Stimulated activated CD4-positive, alpha-beta T cell treated with anti-CD3 and anti-CD28 coated beads, Interleukin-2, amount 100 ng/mL, for 4 hours (primary cell): ENCODE data around the gene NALF2.

ENCODE experiments used
- DNase-seq: peaks from one replicate; pipeline ENCODE4 v3.0.0-alpha.2; 2020; ENCODE audit warnings: low read depth

The NALF2 gene

DNA sequence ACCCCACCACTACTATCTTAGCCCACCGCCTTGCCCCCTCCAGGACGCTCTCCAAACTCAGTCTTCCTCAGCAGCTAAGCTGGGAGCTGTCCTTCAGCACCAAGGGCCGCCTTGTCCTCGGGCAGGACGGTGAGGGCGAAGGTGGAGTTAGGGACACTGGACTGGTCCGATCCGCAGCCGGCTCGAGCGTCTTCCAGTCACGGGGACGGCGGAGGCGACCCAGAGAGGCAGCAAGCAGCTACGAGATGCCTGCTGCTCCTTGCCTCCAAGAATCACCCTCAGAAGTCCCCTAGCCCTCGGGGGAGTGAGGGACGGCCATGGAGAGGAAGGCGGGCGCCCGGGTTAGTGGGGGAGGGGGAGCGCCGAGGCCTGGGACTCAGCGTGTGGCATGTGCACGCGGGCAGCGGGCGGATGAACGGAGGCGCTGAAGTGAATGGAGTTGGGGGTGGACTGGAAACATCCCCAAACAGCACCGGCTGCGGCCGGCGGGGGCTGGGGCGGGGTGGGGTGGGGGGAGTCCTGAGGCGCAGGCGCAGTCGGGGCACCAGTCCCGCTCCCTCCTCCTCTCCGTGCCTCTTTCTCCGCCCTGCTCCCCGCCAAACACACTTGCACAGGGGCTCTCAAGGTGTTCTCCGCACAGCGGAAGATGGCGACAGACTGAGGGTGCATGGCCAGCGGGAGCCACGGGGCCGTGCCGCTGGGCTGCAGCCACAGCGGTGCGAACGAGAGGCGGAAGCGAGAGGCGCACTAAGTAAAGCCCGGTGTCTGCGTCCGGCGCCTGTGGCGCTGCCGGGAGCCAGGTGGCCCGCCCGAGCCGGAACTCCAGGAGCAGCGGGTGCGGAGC is at the start of gene NALF2:
TSS of gene NALF2 (plus strand) at position 545 of the 844 bp plus-strand sequence. CDS start 957 bp downstream, outside the sequence.
- DNase-seq = peak; percentile 16

DNA sequence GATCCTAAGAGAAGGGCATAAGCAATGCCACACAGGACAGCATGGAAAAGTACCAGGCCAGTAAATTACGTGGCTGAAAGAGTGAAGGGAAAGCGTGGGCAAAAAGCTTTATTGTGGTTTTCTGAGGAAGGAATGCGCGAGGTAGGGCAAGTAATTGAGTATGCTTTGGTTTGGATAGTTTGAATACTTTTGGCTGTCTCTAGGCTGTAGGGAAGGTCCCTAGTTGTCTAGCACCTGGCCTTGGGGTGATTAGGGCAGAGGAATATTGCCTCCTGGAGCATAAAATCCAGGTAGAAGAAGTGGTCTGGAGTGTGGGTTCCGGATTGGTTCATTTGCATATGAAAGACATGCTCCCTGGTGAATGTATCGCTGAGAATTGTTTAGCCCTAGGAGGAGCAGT is 46.4 kb upstream of the NALF2 start:
- DNase-seq = no peak

DNA sequence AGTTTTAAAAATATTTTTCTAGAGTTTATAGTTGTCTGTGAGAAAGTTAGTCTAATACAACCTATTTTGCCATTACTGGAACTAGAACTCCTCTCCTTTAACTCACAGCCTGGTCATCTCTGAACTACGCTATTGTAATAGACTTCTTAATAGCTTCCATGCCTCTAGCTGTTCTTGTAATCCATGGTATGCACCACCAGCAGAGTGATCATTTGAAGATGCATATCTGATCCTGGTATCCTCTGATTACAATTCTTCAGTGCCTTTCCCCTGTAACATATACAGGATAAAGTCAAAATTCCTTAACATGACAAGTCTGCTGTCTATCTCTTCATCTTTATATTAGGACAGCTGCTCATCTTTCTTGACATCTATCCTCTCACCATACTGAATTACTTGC is 37.6 kb upstream of the NALF2 start:
- no peak for DNase-seq

DNA sequence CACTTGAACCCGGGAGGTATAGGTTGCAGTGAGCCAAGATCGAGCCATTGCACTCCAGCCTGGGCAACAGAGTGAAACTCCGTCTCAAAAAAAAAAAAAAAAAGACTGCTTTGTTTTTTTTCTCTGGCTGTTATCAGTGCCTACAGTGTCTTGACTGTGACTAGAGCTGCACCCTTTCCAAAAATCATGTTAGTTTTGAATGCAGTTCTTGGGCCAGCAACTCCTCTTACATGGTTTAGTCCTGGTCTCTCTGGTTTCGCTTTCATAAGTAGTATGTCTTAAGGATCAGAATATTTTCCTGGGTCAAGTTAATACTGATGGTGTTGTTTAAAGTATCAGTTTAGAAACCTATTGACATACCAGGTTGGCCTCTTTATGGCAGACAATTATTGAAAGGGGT is 34.2 kb upstream of the NALF2 start:
- no peak for DNase-seq

DNA sequence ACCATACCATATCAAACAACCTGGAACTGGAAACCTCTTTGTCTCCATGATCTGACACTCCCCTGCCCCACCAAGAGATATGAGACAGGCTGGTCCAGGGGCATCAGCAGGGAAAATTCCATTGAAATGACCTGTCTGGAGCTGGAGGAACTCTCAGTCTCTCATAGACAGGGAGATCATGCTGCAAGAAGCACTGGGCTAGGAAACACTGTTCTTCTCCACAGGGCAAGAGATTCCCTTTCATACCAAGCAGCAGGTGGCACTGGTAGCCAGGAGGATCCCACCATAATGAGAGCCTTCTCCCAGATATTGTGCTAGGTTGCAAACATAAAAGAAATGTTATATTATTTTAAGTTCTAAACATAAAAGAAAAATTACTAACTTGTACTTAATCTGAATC is 14.5 kb upstream of the NALF2 start:
- no peak for DNase-seq

DNA sequence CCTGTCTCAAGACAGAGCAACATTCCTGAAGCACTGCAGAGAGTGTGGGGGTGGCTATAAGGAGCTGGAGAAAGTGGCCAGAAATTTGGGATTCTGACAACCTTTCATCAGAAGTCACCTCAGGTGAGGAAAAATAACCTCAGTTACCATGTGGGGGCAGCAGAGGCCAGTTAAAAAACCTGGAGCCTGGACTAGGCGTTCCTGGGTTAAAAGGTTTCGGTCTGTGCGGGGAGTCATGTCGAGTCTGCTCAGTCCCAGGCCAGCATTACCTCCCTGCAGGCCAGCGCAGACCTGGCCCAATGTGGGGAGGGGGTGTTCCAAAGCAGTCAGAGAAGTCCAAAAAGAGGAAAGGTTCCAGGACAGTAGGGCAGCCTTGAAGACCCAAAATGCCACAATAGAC is 10.9 kb upstream of the NALF2 start:
- DNase-seq = peak; percentile 15

DNA sequence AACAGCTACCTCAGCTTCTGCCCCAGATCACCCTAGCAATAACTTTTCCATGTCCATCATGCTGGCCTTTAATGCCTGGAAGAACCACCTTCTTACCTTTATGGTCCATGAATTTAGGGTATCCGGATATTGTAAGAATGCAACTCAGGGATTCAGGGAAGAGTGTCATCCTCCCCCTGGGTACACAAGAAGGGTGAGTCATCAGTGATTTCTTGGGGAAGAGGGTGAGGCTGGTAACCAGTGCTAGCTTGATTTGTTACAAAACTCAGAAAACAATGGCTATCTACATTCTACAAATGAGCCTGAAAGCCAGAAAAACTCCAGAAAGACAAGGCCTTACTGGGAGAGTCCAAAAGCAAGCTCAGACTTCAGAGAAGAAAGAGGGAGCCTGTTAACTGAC is 10.4 kb upstream of the NALF2 start:
- DNase-seq = no peak

DNA sequence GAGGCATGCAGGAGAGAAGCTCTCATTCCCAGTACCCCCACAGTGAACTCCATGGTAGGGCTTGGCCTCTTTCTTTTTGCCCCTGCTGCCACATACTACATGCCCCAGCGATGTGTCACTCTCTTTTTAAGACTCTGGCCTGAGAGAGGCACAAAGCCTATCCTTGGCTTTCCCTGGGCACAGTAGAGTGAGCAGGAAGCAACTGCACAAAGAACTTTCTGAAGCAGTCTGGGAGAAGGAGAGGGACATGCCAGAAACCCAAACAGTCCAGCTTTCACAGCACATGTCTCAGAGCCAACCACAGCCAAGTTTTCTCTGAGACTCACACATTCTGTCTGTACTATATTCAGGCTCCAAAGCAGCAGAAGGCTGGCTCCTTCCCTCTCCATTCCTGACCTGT is 7.9 kb upstream of the NALF2 start:
- DNase-seq = no peak

DNA sequence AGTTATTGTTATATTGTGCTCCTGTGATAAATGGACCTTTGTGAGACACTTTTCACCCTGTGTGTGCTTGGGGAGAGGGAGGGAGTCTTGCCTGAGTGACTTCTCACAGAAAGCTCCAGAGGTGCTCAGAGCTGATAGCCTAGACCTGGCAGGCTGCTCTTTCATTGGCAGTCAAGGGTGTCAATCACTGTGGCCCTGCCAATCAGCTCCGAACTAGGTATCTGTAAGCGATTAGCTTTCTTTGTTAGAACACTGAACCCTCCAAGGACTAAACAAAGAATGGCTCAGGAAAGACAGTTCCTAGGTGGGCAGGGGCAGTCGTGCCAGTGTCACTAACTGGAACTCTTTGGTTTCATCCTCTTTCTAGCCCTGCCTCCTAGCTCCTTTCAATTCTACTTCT is 2.7 kb upstream of the NALF2 start:
- DNase-seq = no peak

DNA sequence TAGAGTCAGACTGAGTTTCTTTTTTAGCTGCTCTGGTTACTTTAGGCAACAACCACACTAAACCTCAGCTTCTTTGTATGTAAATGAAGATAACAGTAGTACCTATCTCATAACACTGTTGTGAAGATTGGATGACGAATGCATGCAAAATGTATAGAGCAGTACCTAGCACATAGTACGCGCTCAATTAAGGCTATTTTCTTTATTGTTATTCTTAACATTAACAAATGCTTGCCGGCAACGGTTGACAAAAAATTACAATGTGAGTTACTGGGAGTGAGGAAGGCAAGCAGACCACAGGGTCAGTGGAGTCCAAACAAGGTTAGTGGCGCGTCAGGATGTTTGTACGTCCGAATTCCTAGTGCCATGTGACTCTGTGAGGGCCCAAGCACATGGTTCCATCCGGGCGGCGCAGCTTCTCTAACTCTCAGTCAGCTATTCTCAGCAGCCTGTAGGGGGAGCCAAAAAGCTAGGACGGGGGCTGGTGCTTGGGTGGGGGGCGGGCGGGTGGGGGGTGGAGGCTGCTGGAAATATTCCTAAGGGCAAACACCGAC is 821 bp upstream of the NALF2 start:
- DNase-seq = no peak

DNA sequence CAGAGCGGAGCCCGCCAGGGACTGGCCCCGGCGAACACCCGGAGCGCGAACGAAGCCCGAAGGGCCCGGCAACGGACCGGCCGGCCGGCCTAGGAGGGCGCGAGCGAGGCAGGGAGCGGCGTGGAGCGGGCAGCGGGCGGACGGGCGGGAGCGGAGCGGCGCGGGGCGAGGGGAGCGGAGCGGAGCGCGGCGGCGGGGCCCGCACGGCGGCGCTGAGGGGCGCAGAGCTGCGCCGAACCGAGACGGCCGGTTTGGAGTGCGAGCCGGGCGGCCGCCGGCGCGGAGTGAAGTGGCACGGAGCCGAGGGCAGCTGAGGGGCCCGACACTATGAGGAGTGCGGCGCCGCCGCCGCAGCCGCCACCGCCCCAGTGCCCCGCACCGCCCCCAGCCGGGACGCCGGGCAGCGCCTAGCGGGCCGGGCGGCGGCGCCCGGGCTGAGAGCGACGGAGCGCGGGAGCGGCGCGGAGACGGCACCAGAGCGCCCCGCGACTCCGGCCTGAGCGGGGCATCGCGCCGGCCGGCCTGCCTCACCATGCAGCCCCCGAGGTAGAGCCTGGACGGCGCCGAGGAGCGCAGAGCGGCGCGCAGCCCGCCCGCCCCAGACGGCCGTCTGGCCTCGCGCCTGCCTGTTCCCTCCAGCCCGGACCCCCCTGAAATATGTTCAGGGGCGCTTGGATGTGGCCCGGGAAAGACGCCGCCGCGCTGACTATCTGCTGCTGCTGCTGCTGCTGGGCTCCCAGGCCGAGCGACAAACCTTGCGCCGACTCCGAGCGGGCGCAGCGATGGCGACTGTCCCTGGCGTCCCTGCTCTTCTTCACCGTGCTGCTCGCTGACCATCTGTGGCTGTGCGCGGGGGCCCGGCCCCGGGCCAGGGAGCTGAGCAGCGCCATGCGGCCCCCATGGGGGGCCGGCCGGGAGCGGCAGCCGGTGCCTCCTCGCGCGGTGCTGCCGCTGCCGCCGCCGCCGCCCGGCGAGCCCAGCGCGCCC is 793 bp downstream of the NALF2 start:
- no peak for DNase-seq

DNA sequence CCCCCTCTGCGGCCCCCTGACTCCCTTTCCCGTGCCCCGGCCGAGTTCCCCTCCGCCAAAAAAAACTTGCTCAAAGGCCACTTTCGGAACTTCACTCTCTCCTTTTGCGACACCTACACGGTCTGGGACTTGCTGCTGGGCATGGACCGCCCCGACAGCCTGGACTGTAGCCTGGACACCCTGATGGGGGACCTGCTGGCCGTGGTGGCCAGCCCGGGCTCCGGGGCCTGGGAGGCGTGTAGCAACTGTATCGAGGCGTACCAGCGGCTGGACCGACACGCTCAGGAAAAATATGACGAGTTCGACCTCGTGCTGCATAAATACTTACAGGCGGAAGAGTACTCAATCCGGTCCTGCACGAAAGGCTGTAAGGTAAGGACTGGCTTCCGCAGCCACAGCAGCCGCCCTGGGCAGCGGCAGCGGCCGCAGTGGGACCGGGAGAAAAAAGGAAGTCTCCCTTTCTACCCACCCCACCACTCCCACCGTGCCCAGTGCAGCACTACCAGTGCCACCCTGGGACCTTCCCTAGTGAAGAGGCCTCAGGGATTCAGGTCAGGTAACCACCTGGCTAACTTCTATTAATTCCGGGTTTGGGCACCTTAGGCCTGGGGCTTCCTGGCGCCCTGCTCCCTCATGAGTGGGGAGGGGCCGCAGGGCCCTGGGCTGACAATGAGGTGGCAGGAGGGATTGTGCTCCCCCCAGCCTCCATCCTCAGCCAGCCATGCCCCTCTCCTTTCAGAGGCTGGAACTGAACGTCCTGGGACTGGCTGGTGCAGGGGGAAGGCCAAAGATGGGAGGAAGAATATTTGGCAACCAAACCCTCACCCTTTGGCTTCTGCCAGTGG is 1.9 kb downstream of the NALF2 start:
- no peak for DNase-seq

DNA sequence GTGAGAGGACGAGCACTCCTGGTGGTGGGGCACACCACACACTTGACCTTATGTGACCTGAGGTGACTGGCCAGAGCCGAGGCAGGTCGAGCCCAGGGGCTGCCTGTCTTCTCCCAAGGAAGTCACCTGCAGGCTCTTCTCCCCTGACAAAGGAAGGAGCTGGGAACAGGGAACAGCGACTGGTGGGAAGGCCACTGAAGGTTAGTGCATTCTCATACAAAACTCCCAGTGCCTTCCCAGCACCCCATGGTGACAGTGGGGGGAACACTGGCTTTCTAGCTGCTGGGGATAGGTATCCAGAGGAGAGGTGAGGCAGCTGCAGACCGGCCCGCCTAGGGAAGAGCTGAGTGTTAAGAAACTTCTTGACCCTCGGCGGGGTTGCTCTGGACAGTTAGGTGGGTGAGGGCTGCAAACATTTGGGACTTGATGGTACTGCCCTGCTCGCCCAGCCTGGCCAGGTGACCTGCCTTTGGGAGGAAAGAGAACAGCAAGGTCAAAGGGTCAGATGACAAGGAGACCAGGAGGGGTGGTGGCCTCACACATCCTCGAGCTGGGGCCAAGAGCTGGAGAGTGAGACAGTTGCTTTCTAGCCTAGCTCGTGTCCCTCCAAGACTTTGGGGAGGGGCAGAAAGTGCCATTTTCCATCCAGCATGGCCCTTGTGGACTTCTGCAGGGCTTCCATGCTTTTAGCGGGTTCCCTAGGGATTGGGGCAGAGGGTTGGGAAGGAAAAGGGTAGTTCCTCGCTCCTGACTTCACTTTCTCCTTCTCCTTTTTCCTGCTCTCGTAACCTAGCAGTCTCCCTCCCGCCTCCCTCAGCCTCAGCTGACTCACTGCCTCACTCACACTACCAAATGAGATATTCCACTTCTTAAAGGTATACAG is 2.7 kb downstream of the NALF2 start:
- DNase-seq = no peak

DNA sequence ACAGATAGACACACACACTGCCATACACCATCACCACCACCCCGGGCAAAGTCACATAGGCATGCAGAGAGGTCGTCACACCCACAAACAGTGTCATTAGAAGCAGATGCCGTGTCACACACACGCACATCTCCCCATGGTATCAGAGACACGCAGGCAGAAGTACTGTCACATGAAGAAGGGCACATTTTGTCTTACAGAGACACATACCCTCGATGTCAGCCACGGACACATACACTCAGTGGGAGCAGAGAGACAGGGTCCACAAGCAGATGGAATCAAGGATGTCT is 3.3 kb downstream of the NALF2 start:
- DNase-seq = no peak

DNA sequence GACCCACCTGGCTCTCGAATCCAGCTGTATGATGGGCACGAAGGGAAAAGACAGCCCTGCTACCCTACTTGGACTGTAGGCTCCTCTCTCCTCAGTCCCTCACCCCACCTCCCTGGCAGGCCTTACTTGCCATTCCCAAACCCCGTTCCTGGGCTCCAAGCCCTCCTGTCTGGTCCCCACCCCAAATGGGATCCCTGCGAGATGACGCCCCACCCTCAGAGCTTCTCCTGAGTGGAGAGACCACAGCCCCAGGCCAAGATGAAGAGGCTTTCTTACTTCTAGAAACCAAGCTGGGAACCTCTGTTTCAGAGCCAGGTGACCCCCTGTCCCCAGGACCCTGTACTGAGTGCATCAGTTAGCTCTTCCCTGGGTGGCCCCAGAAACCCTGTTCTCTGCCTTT is 4.5 kb downstream of the NALF2 start:
- DNase-seq = no peak

DNA sequence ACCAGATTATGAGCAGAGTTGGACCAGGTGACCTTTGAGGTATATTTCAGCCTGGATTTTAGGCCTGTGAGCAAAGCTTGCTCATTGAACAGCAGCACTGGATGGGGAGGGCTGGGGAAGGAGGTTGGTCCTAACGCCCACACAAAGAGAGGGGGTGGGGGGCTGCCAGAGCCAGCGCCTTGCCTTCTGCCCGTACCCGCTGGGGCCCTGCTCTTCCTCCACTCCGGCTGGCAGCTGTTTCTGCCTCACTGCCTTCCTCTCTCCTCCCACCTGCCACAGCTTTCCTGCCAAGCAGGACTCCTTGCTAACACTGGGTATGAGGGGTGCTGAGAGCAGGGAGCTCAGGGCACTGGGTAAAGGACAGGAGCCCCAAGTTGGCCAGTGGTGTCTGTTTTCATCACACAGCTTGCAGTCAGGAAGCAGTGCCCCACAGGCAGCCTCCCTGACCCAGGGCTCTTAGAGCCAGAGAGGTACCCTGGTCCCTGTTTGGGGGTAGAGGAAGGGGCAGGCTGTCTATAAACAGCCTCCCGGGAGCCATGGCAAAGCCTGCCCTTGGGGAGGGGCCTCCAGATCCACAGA is 6.1 kb downstream of the NALF2 start:
- no peak for DNase-seq

DNA sequence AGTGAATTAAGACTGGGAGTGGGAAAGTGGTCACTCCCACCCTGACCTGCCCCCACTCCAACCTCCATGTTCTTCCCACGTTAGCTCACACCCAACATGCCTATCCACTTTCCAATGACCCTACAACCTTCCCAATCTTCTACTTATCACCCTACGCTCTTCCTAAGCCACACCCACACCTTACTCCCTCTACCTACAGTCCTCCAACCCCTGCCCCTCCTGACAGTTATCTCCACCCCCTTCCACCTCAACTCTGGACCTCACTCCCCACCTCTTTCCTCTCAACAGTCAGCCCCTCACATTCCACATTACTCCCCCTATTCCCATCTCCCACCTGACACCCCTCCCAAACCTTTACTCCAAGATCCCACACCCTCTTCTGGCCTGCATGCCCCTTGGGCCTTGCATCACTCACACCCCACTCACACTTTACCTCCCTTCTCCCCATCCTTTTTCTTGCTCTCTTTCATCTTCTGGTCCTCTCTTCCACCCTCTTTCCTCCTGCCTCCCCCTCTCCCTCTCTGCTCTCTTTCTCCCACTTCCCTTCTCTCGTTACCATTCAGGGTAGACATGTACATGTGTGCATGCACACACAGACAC is 6.9 kb downstream of the NALF2 start:
- no peak for DNase-seq

DNA sequence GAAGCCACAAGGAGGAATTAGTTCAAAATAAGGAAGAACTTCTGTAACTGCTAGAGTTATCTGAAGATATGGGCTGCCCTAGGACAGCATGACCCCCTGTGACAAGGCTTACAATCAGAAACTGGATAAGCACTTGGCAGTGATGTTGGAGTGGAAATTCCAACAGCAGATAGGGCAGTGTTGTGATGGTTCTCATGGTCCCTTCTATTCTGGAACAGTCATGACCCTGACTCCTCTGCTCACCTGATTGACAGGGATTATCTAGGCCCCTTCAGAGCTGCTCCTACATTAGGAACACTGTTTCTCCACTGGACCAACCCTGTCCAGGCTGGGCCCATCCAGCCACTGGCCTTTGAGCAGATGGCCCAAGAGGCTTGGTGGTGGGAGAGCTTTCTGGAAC is 17.9 kb downstream of the NALF2 start:
- no peak for DNase-seq

DNA sequence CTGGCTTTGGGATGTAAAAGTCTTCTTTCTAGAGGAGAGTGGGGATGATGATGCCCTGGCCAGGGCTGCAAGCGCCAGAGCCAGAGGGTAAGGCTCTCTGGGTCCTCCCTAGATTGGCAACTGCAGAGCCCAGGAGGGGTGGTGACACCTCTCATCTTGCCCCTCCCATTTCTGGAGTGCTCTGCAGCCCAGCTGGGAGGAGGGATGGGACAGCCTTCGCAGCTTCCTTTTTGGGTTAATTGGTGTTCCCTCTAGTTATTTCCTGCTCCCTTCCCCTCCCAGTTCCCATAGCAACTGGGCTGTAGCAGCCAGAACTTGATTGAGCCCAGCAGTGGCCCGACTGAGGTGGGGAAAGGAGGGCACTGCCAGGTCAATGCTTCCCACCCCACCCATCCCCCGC is 19.2 kb downstream of the NALF2 start:
- DNase-seq = no peak

DNA sequence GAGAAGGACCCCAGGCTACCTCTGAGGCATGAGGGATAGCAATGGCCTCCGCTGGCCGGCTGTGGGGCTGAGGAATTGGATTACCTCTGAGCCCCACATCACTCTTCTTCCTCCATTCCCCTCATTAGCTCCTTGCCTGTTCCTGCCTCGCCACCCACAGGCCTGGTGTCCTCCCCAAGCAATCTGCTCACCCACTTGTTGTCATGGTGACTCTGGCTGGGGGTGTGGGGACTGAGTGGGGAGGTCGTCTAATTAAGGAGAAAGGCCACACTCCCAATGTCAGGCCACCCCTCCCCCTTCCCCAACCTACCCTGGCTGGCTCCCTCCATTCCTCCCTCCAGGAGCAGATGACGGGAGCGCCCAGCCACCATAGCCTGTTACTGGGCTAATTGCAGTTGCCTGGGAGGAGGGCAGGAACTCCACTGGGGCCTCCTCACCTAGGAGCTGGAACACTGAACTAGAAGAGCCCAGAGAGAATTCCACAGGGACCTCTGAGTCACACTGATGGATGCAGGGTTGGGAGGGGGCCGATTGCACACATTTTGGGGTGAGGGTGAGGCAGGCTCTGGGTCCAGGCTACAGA is 20.7 kb downstream of the NALF2 start:
- no peak for DNase-seq
